Middle frontal gyrus (tissue), 1 donor: ENCODE data around the gene HLA-F.

Experiments
- DNase-seq: peaks from one replicate; pipeline ENCODE4 v3.0.0-alpha.2; 2015; ENCODE audit warnings: low spot score; ENCODE audit errors: extremely low spot score

Gene HLA-F

DNA sequence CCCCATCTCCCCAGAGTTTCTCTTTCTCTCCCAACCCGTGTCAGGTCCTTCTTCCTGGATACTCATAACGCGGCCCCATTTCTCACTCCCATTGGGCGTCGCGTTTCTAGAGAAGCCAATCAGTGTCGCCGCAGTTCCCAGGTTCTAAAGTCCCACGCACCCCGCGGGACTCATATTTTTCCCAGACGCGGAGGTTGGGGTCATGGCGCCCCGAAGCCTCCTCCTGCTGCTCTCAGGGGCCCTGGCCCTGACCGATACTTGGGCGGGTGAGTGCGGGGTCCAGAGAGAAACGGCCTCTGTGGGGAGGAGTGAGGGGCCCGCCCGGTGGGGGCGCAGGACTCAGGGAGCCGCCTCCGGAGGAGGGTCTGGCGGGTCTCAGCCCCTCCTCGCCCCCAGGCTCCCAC lies at the start of gene HLA-F:
Gene HLA-F, plus strand, starts transcription at position 173 of the 404 bp plus-strand sequence. Its CDS starts 30 bp downstream, at position 203.
- DNase-seq, result peak; percentile 78

DNA sequence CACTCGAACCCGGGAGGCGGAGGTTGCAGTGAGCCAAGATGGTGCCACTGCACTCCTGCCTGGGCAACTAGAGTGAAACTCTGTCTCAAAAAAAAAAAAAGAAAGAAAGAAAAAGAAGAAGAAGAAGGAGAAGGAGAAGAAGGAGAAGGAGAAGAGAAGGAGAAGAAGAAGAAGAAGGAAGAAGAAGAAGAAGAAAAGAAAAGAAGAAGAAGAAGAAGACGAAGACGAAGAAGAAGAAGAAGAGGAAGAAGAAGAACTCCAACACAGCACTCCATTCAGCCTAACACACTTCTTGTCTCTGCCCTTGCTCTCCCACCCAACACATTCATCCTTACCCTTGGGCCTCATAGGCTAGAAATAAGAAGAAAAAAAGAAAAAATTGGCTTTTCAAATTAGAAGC lies 49.2 kb upstream of the HLA-F start:
- DNase-seq, result no peak

DNA sequence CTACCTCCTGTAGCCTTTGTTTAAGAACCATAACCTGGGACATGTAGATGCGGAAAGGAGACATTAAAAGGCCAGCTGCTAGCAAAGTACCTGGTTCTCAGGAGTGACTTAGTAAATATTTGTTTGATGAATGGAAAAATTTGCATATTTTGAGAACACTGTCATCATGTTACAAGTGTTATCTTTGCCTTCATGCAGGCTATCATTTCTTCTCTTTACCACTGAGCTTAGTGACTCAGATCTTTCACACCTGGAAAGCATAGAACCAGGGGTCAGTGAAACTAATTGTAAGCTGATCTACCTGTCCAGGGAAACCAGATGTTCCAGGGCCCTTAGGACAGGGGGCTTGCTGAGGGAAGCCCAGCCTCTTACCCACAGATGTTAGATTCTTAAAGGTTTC lies 47.7 kb upstream of the HLA-F start:
- no peak for DNase-seq

- no peak for DNase-seq
Measured at GRCh38 chr6:29676981-29677601, 46.1 kb upstream of the HLA-F start.

- no peak for DNase-seq
Measured at GRCh38 chr6:29678114-29678513, 45.1 kb upstream of the HLA-F start.

DNA sequence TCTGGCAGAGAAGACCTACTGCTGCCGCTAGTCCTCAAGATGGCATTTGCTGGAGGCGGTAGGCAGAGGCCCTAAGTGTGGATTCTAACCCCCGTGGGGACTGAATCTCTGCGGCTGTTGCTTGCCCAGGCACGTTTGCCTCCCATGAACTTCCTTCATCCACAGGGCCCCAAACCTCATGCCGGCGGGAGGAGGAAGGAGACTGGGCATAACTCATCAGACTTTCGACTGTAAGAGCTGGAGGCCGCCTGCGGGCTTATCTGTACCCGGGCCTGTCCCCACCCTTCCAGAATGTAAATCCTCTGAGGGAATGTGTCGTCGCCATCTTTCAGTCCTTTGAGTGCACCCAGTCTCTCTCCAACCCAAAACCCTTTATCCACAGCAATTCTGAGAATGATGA lies 43.3 kb upstream of the HLA-F start:
- no peak for DNase-seq

GRCh38 chr6:29680416-29680815 lies 42.8 kb upstream of the HLA-F start:
- no peak for DNase-seq

DNA sequence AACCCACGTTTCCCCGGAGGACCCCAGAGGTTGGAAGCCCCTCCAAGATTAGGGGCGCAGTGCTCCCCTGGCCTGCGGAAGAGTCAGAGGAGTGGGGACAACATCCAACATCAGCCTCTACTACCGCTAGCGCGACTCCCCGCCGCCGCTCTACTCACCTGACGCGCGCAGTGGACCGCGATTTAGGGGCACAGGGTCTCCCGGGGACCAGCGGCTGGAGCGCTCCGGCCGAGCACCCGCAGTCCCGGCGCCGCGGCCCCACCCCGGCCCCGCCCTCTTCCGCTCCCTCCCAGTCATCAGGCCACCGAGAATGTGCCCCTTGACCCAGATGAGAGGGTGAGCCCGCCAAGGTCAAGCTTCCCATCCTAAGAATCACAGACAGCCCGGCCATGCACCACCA lies 42.3 kb upstream of the HLA-F start, which contains the start of gene ZFP57:
Gene ZFP57, minus strand, starts transcription at position 249 of the 400 bp plus-strand sequence. CDS start 4,149 bp downstream, outside the sequence.
- DNase-seq, result no peak

DNA sequence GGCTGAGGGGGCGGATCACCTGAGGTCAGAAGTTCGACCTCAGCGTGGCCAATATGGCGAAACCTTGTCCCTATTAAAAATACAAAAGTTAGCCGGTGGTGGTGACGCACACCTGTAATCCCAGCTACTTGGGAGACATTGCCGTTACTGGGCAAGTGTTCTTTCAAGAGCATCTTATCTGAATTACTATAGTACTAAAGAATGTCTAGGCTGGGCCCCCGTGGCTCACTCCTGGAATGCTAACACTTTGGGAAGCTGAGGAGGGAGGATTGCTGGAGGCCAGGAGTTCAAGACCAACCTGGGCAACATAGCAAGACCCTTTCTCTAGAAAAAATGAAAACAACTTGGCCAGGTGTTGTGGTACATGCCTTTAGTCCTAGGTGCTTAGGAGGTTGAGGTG lies 41.4 kb upstream of the HLA-F start:
- DNase-seq, result no peak

- DNase-seq, result no peak
Measured at GRCh38 chr6:29685718-29686326, 37.4 kb upstream of the HLA-F start.

DNA sequence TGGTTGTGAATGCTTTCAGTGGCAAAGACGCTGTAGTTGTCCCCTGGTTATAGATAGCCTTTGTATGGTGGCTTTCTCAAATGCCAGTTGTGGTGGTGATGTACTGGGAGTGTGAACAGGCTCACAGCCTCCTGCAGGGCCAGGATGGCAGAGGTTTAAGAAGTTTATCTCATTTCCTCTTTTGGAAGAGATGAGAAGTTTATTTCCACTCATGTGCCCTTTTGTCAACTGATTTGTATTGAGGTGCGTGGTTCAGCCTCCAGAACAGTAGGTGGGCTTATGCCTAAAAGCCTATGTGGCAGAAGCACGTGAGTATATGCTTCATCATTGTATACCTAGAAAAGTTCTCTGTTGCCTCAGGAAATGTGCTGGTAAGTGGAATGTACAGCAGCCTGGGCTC lies 28.6 kb upstream of the HLA-F start:
- no peak for DNase-seq

GRCh38 chr6:29696147-29697125 lies 26.8 kb upstream of the HLA-F start:
- no peak for DNase-seq

DNA sequence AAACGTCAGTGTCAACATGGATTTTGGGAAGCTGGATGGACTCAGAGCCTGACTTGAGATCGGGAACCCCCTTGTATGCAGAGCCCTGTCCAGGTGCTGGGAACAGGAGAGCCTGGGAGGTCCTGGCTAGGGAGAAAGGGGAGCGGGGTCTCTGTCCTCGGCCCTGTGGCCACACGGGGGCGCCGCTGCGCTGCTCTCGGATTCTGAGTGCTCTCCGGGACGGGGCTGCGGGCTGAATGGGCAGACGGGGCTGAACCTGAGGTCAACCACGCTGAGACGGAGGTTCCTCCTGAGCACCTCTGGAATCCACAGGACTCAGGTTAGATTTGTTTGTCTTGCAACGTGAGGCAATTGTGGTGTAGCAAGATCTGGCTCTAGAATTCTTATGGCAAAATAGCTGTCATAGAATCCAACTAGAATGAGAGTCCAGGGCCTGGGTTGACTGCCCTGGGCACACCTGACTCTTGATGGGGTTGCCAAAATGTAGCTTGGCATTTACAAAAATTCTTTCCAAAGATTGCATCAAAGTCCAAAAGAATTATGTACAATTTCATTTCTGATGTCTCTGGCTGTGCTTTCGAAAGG lies 20.6 kb upstream of the HLA-F start:
- no peak for DNase-seq

DNA sequence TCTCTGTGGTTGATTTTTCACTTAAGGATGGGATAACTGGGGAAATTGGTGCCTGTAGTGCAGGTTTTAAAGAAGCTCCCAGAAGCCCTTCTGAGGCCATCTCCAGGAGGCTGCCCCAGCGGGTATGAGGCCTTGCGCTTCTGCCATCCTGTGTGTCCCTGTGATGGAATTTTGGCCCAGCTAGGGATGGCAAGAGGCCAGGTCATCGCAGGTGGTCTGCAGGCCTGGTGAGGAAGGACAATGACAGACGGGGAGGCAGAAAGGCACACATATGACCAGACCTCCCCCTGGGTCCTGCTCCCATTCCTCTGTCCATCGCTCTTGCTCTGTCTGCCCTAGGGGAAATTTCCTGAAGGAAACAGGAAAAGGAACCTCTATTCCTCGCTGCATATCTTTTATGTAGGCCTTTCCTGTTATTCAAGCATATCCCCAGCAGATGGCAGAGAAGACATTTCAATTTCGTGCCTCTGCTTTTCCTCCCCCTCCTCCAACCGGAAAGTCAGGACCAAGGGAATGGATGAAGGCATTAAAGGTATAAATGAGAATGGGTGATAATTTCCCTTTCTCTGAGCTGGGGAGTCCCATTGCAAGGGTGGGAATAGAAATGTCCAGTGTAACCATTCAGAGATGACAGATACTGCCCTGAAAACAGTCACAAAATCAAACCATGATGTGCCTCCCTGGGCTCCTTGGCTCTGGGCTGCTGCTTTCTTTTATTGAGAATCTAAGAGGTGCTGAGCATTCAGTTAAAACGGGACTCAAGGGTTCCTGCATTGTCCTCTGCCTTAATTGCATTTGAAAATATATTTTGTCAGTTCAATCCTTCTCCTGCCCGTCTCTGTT lies 17.6 kb upstream of the HLA-F start:
- DNase-seq, result peak; percentile 23

GRCh38 chr6:29708432-29709179 lies 14.6 kb upstream of the HLA-F start:
- DNase-seq, result no peak

DNA sequence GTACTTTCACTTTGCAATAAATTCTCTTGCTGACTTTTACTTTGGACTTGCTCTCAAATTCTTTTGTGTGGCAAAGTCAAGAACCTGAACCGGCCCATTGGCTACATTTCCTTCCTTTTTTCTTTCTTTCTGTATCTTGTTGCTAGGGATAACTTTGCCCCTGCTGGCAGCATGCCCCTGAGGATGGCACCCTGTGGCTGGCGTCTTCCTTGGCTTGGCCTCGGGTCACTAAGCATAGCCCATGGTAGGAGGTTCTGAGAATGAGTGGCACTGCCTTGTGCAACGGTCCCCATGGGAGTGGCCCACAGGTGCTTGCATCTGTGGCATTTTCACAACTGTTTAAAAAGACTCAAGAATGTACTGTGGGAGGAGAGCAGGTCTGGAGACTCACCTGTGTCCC lies 14.0 kb upstream of the HLA-F start:
- DNase-seq, result no peak

DNA sequence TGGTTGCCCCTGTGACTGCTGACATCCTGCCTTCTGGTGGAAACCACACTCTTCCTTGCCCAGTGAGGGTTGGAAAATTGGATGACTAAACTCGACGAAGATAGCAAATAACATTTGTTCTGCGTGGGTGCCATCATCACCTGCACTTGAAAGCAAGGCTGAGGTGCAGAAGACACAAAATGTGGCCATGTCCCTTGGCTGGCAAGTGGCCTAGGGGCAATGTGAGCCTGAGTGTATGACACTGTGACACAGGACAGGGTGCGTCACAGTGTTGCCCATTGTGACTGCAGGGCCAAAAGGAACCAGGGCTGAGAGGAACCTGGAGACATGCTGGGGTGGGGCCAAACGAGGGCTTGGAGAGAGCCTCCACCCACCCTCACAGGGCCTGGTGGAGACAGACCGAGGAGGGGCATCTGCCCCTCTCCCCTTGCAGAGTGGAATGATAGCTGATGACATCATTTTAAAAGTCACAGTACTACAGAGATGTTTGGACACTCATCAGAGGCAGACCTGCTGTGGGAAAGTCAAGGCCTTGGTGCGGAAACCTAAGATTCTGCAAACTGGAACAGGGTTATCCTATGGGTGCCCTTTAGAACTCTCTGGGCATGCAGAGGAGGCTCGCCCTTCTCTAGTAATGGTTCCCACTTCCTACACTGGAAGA lies 12.8 kb upstream of the HLA-F start:
- DNase-seq, result no peak

GRCh38 chr6:29720863-29721262 lies 2.4 kb upstream of the HLA-F start:
- no peak for DNase-seq
